Smooth muscle cell (in vitro differentiated cells): ENCODE data around the gene BCR. TPM values are rescaled to one million over a fixed set of nuclear protein-coding genes. Genes with fewer than 3 reads are reported as not detected.

ENCODE experiments used
- DNase-seq: peaks from one replicate; lab custom pipeline; 2025; ENCODE audit not compliant: unreplicated experiment; lab: John Stamatoyannopoulos, UW
- H2AFZ ChIP-seq: fragments of 200-600 bp; sonication (generic); 2 replicates; pipeline ENCODE4 v1.6.0; 2016; ENCODE audit warnings: antibody characterized with exemption, low read depth, mild to moderate bottlenecking
- H3F3A ChIP-seq: fragments of 200-600 bp; sonication (generic); 2 replicates; pipeline ENCODE4 v1.6.0; 2017; ENCODE audit warnings: antibody characterized with exemption, low read depth
- H3K27ac ChIP-seq: fragments of 200-600 bp; sonication (generic); 2 replicates; pipeline ENCODE4 v1.5.1; 2016; ENCODE audit warnings: low read depth, mild to moderate bottlenecking
- H3K27me3 ChIP-seq: fragments of 200-600 bp; sonication (generic); 2 replicates; pipeline ENCODE4 v1.6.1; 2016; ENCODE audit warnings: low read depth, mild to moderate bottlenecking
- H3K36me3 ChIP-seq: fragments of 200-600 bp; sonication (generic); 2 replicates; pipeline ENCODE4 v1.5.1; 2016; ENCODE audit warnings: low read depth
- H3K4me1 ChIP-seq: fragments of 200-600 bp; sonication (generic); 2 replicates; pipeline ENCODE4 v1.5.1; 2016; ENCODE audit warnings: low read depth
- H3K4me2 ChIP-seq: fragments of 200-600 bp; sonication (generic); 2 replicates; pipeline ENCODE4 v1.6.0; 2016; ENCODE audit warnings: mild to moderate bottlenecking
- H3K4me3 ChIP-seq: fragments of 200-600 bp; sonication (generic); 2 replicates; pipeline ENCODE4 v1.5.1; 2016; ENCODE audit warnings: mild to moderate bottlenecking
- H3K79me2 ChIP-seq: fragments of 200-600 bp; sonication (generic); 2 replicates; pipeline ENCODE4 v1.6.0; 2016; ENCODE audit warnings: low read depth, mild to moderate bottlenecking
- H3K9ac ChIP-seq: fragments of 200-600 bp; sonication (generic); 2 replicates; pipeline ENCODE4 v1.6.0; 2016; ENCODE audit warnings: low read depth
- H3K9me3 ChIP-seq: fragments of 200-600 bp; sonication (generic); replicated peaks from 2 replicates; pipeline ENCODE4 v1.5.1; 2016; ENCODE audit warnings: low read depth
- H4K20me1 ChIP-seq: fragments of 200-600 bp; sonication (generic); 2 replicates; pipeline ENCODE4 v1.6.0; 2016; ENCODE audit warnings: low read depth
- CTCF ChIP-seq: fragments of 200-600 bp; sonication (generic); IDR thresholded peaks from 2 replicates; pipeline ENCODE4 v1.5.1; 2017; ENCODE audit warnings: borderline replicate concordance, mild to moderate bottlenecking, antibody characterized with exemption; ENCODE audit not compliant: insufficient read depth, poor library complexity, severe bottlenecking
- WGBS: methylation state at CpG from one replicate; pipeline ENCODE4 v1.1.7; 2016; ENCODE audit warnings: low lambda C conversion rate; 5-methylcytosine and 5-hydroxymethylcytosine counted together
- polyA plus RNA-seq: library from polyadenylated mRNA; unstranded; fragments of >200 nt; fragmentation: Nextera tagmentation; extraction: Ambion mirVana; gene quantifications from 2 replicates; pipeline ENCODE4 v1.2.1, GENCODE V29; 2016
- total RNA-seq: library from RNA; depleted of rRNA; stranded (reverse); fragments of >200 nt; gene quantifications from 2 replicates; pipeline ENCODE4 v1.2.3, GENCODE V29; 2014

The BCR gene
- total and polyA plus RNA-seq, 2 experiments from 2014 or later, result 11.1 to 13.4 TPM

GRCh38 chr22:23353004-23353403 lies 172.7 kb downstream of the BCR start:
- no peaks in the 10 kb centered on the region for H3F3A ChIP-seq
- no peaks in the 10 kb centered on the region for H3K9me3 ChIP-seq
- peaks cover 77% of the 10 kb centered on the region for H3K27me3 ChIP-seq
- WGBS, result 92% methylated on average over 1 of the region's 1 CpG
- H3K79me2 ChIP-seq, result no peaks in the 10 kb centered on the region
- no peak overlapping the region for H3K4me3 ChIP-seq
- no peak overlapping the region for H3K27ac ChIP-seq
- no peak overlapping the region for H3K9ac ChIP-seq
- H3K4me2 ChIP-seq, result no peak overlapping the region
- no peaks in the 10 kb centered on the region for H3K36me3 ChIP-seq
- TF ChIP-seq CTCF, result no peak
- no peaks in the 10 kb centered on the region for H3K4me1 ChIP-seq
- no peak for DNase-seq
- no peaks in the 10 kb centered on the region for H4K20me1 ChIP-seq
- H2AFZ ChIP-seq, result no peak overlapping the region

- H3K79me2 ChIP-seq, result no peaks in the 10 kb centered on the region
- no peak overlapping the region for H3K27ac ChIP-seq
- H3F3A ChIP-seq, result no peaks in the 10 kb centered on the region
- DNase-seq, result no peak
- no peaks in the 10 kb centered on the region for H3K4me1 ChIP-seq
- no peak overlapping the region for H2AFZ ChIP-seq
- WGBS, result 82% methylated on average over 1 of the region's 1 CpG
- H3K9me3 ChIP-seq, result no peaks in the 10 kb centered on the region
- H3K4me2 ChIP-seq, result no peak overlapping the region
- H3K27me3 ChIP-seq, result peaks cover 75% of the 10 kb centered on the region
- no peak overlapping the region for H3K4me3 ChIP-seq
- no peak for TF ChIP-seq CTCF
- no peaks in the 10 kb centered on the region for H3K36me3 ChIP-seq
- H4K20me1 ChIP-seq, result no peaks in the 10 kb centered on the region
- H3K9ac ChIP-seq, result no peak overlapping the region
Measured at GRCh38 chr22:23353696-23354095, 173.4 kb downstream of the BCR start.

GRCh38 chr22:23356094-23356493 lies 175.8 kb downstream of the BCR start:
- Histone ChIP-seq H3K27ac (no peak overlapping the region), H3K79me2 (no peaks in the 10 kb centered on the region), H3K4me1 (no peaks in the 10 kb centered on the region), H3K9me3 (no peaks in the 10 kb centered on the region), H3K4me3 (no peak overlapping the region), H2AFZ (no peak overlapping the region), H3K27me3 (peaks cover 60% of the 10 kb centered on the region), H3K4me2 (no peak overlapping the region), H3F3A (no peaks in the 10 kb centered on the region), H4K20me1 (no peaks in the 10 kb centered on the region), H3K36me3 (no peaks in the 10 kb centered on the region), H3K9ac (no peak overlapping the region)
- no peak for DNase-seq
- TF ChIP-seq CTCF, result no peak
- 70% methylated on average over 4 of the region's 4 CpGs for WGBS

- no peak overlapping the region for H2AFZ ChIP-seq
- H3K4me1 ChIP-seq, result no peaks in the 10 kb centered on the region
- DNase-seq, result no peak
- H3K4me2 ChIP-seq, result no peak overlapping the region
- H3K36me3 ChIP-seq, result no peaks in the 10 kb centered on the region
- peaks cover 59% of the 10 kb centered on the region for H3K27me3 ChIP-seq
- no peaks in the 10 kb centered on the region for H4K20me1 ChIP-seq
- TF ChIP-seq CTCF, result no peak
- H3K27ac ChIP-seq, result no peak overlapping the region
- no peak overlapping the region for H3K4me3 ChIP-seq
- H3F3A ChIP-seq, result no peaks in the 10 kb centered on the region
- H3K9me3 ChIP-seq, result no peaks in the 10 kb centered on the region
- H3K9ac ChIP-seq, result no peak overlapping the region
- H3K79me2 ChIP-seq, result no peaks in the 10 kb centered on the region
- 74% methylated on average over 14 of the region's 14 CpGs for WGBS
Measured at GRCh38 chr22:23357053-23357452, 176.7 kb downstream of the BCR start.
